ENCODE measurements around the gene COL8A2.

Gene COL8A2

GRCh38 chr1:36115200-36115669 is 9.8 kb downstream of the COL8A2 start:
- Histone ChIP-seq H3K9me3 (ENCODE audit: insufficient read depth, low read depth, low read length) (no peaks in the 10 kb centered on the region), H3K36me3 (ENCODE audit: insufficient read depth, low read length) (no peaks in the 10 kb centered on the region), H3K4me2 (ENCODE audit: low read depth, low read length, poor library complexity, severe bottlenecking) (no peak overlapping the region), H3K9ac (ENCODE audit: low read depth, low read length, poor library complexity, severe bottlenecking) (no peak overlapping the region), H3K79me2 (ENCODE audit: insufficient read depth, low read length) (no peaks in the 10 kb centered on the region), H3K9me2 (replicated peaks; ENCODE audit: low read depth, low read length) (no peaks in the 10 kb centered on the region), H2AFZ (ENCODE audit: low read length) (no peak overlapping the region), H3K4me1 (ENCODE audit: insufficient read depth, low read length, poor library complexity, severe bottlenecking) (peaks cover 13% of the 10 kb centered on the region), H3F3A (ENCODE audit: low read depth) (no peaks in the 10 kb centered on the region), H4K20me1 (ENCODE audit: insufficient read depth, low read length, poor library complexity, severe bottlenecking) (no peaks in the 10 kb centered on the region), H3K27me3 (ENCODE audit: insufficient read depth, low read length, poor library complexity, severe bottlenecking) (no peaks in the 10 kb centered on the region), H3K4me3 (ENCODE audit: low read length, poor library complexity, severe bottlenecking) (no peak overlapping the region)
- TF ChIP-seq CTCF (conservative IDR thresholded peaks at IDR 0.05; ENCODE audit: low read length) (no peak), EZH2phosphoT487 (IDR thresholded peaks at IDR 0.05; ENCODE audit: borderline replicate concordance) (no peak)

GRCh38 chr1:36114371-36114770 is 10.7 kb downstream of the COL8A2 start:
- Histone ChIP-seq H3K9me3 (ENCODE audit: insufficient read depth, low read depth, low read length) (no peaks in the 10 kb centered on the region), H3K79me2 (ENCODE audit: insufficient read depth, low read length) (no peaks in the 10 kb centered on the region), H3F3A (ENCODE audit: low read depth) (no peaks in the 10 kb centered on the region), H3K36me3 (ENCODE audit: insufficient read depth, low read length) (no peaks in the 10 kb centered on the region), H3K27me3 (ENCODE audit: insufficient read depth, low read length, poor library complexity, severe bottlenecking) (no peaks in the 10 kb centered on the region), H3K4me3 (ENCODE audit: low read length, poor library complexity, severe bottlenecking) (no peak overlapping the region), H3K9ac (ENCODE audit: low read depth, low read length, poor library complexity, severe bottlenecking) (no peak overlapping the region), H3K4me1 (ENCODE audit: insufficient read depth, low read length, poor library complexity, severe bottlenecking) (peaks cover 17% of the 10 kb centered on the region), H2AFZ (ENCODE audit: low read length) (no peak overlapping the region), H3K4me2 (ENCODE audit: low read depth, low read length, poor library complexity, severe bottlenecking) (no peak overlapping the region), H4K20me1 (ENCODE audit: insufficient read depth, low read length, poor library complexity, severe bottlenecking) (no peaks in the 10 kb centered on the region), H3K9me2 (replicated peaks; ENCODE audit: low read depth, low read length) (no peaks in the 10 kb centered on the region)
- TF ChIP-seq CTCF (conservative IDR thresholded peaks at IDR 0.05; ENCODE audit: low read length) (no peak), EZH2phosphoT487 (IDR thresholded peaks at IDR 0.05; ENCODE audit: borderline replicate concordance) (no peak)

GRCh38 chr1:36112823-36113222 is 12.2 kb downstream of the COL8A2 start:
- Histone ChIP-seq H2AFZ (ENCODE audit: low read length) (no peak overlapping the region), H3K36me3 (ENCODE audit: insufficient read depth, low read length) (no peaks in the 10 kb centered on the region), H3K79me2 (ENCODE audit: insufficient read depth, low read length) (no peaks in the 10 kb centered on the region), H3K4me1 (ENCODE audit: insufficient read depth, low read length, poor library complexity, severe bottlenecking) (peaks cover 31% of the 10 kb centered on the region), H3K9ac (ENCODE audit: low read depth, low read length, poor library complexity, severe bottlenecking) (no peak overlapping the region), H4K20me1 (ENCODE audit: insufficient read depth, low read length, poor library complexity, severe bottlenecking) (no peaks in the 10 kb centered on the region), H3K4me2 (ENCODE audit: low read depth, low read length, poor library complexity, severe bottlenecking) (no peak overlapping the region), H3F3A (ENCODE audit: low read depth) (no peaks in the 10 kb centered on the region), H3K9me2 (replicated peaks; ENCODE audit: low read depth, low read length) (no peaks in the 10 kb centered on the region), H3K27me3 (ENCODE audit: insufficient read depth, low read length, poor library complexity, severe bottlenecking) (no peaks in the 10 kb centered on the region), H3K4me3 (ENCODE audit: low read length, poor library complexity, severe bottlenecking) (no peak overlapping the region), H3K9me3 (ENCODE audit: insufficient read depth, low read depth, low read length) (no peaks in the 10 kb centered on the region)
- TF ChIP-seq CTCF (conservative IDR thresholded peaks at IDR 0.05; ENCODE audit: low read length), result no peak
- TF ChIP-seq EZH2phosphoT487 (IDR thresholded peaks at IDR 0.05; ENCODE audit: borderline replicate concordance), result no peak
